Daoy (cell line): ENCODE results near the gene SLC25A48. TPM values are rescaled to one million over a fixed set of nuclear protein-coding genes. Genes with fewer than 3 reads are reported as not detected.
A peak's percentile ranks its signal among the peaks of the same experiment; 100 is the strongest.

ENCODE experiments used
- DNase-seq: peaks from one replicate; pipeline ENCODE4 v3.0.0-alpha.2; 2015; ENCODE audit warnings: low read depth
- total RNA-seq: library from RNA; depleted of rRNA; stranded (reverse); fragments of >200 nt; shearing (Covaris generic); gene quantifications from 2 replicates; pipeline ENCODE4 v1.2.3, GENCODE V29; 2014

SLC25A48 gene
- total RNA-seq, 1 experiment from 2014 or later = not detected

DNA sequence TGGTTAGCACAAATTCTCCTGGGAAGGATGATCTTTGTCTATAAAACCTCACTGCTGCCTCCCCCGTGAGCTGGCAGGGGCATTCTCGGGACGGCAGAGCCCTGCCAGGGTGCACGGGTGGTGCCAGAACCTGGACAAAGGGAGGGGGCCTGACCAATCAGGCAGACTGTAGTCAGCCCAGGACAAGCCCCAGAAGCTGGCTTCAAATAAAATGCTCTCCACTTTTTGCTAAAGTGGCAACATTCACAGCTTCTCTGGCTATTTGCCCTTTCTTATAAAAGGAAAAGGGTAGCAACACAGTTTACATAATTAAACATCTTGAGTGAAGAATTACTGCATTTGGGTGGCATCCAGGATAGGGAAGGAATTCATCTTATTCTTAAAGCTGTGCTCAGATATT is 46.8 kb downstream of the SLC25A48 start:
- no peak for DNase-seq

DNA sequence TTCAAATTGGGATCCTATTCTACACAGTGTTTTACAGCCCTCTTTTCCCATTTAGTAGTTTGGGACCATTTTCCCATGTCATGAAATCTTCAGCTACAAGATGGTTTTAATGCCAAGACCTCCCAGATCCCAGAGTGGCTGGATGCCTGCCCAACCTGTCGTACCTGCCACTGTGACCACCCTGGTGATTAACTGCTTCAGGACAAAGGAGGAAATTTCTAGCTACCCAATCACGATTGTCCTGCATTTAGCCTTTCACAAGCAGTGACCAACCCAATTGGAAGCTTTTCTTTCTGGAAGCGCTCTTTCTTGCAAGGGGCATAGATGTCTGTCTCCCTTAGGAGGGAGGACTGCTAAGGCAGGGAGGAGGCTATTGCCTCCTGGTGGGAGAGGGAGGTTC is 47.4 kb downstream of the SLC25A48 start:
- DNase-seq = no peak

DNA sequence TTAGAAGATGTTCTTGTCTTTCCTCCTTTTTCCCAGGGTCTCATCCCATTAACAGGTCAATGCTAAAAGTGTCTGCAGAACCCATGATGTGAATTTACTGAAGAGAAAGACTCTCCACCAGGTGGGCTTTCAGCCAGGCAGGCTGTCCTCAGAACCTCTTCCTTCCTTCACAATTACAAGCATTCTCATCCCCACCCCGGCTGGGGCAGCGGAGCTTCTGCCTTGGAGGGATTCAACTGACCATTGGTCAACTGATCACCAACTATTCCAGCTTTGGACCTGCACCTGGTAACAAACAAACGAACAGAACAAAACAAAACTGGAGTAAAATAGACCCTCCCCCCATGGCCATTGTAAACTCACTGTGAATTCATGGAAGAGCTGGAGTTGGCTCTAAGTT is 48.6 kb downstream of the SLC25A48 start:
- no peak for DNase-seq

DNA sequence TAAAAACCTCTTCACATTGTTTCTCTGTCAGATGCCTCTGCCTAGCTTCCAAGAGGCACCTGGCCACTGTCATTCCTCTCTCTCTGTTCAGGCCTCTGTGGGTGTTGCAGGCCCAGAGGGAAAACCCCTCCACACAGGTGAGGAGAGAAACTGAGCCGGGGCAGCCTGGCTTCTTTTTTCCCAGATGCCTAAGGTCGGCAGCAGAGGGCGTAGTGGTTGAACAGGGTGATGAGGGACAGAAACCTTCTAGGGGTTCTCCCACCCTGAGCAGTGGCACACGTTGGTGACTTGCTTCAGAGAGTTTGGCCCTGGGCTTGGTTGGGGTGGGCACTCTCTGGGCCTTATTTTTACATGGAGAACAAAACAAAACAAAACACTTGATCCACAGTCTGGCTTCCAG is 49.0 kb downstream of the SLC25A48 start:
- no peak for DNase-seq

DNA sequence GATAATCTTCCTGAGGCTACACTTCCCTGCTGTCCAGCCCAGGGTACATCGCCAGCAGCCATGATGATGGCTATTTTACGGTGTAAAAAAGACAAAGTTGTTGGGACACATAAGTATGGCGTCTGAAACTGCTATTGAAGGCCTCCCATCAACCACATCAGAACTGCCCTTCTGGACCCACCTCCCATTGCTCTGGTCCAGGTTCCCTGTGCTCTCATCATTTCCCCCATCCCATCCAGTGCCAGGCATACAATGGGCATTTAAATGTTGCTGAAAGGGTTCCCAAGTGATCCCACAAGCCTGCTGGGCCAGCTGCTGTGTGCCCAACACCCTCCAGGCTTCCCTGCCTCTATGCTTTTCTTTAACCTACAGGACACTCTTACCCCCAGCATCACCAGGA is 50.6 kb downstream of the SLC25A48 start:
- no peak for DNase-seq

DNA sequence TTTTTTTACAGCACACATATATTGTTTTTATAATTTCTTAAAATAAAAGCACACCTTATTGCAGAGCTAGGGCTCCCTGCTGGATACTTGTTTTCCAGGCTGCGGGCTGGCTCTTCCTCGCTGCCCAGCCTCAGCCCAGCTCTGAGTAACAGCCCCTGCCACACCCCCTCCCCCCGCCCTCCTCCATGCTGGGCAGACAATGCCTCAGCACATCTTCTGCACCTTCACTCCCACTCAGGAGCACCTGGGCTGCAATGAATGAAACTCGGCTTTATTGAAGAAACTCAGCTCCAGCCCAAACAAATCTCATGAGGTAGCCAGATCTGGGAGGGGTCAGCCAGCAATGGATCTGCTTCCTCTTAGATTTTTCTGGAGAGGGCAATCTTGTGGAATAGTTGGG is 51.7 kb downstream of the SLC25A48 start:
- no peak for DNase-seq

DNA sequence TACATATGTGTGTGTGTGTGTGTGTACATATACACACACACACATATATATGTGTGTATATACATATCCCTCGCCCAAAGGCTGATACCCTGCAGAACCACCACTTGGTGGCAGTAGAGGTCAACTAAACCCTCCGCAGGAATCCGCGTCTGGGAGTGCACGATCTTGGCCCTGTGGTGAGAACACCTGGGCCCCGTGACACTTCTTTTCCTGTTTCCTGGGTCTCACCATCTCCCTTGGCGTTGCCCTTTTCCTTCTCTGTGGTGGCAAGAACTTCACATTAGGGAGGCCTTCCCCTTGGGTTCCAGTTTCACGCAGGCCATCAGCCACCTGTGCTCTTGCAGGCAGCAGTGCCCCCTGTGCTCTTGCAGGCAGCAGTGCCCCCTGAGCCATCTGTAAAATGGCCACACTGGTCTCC is 53.0 kb downstream of the SLC25A48 start:
- DNase-seq = peak; percentile 85

DNA sequence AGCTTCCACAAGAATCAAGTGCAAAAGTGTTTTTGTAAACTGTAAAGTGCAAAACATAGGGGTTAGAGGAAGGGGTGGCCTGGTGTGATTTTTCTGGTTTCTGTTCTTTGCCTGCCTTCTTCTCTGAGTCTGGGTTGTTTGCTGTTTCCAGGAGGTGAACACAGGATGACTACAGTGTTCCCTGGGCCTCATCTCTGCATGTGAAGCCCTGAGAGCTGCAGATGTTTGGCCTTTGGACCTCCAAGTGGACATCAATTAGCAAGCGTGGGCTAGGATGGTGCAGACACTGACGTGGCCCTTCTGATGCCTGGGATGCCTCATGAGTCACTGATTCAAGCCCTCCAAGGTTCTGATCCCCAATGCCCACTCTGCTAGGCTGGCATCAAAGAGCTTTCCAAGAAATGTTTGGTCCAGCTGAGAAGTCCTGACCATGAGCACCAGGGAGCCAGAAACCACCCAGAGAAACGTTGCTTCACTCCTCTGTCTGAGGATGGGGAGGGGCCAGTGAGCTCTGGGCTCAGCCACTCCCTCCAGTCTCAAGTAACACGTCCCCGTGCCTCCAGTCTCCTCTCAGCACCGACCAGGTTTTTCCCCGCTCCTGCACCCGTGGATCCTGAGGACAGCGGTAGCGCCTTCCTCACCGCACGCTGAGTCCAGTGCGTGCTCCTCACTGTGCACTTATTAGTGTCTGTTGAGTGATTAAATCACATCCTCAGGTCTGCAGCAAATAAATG is 53.6 kb downstream of the SLC25A48 start:
- DNase-seq = peak; percentile 44

DNA sequence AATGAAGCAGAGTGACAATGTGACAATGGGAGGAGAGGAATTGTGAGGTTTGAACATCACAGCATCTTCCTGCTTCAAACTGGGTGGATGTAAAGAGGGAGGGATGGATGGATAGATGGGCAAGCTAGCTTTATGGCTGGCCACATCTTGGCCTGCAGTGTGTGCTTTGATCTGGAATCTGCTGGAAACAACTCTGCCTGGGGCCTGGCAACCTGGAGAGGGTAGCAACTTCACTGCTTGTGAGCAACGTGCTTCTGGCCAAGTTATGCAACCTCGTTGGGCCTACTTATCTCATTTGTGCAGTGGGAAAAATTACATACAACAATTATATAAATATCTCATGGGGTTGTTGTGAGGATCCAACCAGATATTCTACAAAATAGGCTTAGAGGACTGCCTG is 55.8 kb downstream of the SLC25A48 start:
- DNase-seq = no peak

DNA sequence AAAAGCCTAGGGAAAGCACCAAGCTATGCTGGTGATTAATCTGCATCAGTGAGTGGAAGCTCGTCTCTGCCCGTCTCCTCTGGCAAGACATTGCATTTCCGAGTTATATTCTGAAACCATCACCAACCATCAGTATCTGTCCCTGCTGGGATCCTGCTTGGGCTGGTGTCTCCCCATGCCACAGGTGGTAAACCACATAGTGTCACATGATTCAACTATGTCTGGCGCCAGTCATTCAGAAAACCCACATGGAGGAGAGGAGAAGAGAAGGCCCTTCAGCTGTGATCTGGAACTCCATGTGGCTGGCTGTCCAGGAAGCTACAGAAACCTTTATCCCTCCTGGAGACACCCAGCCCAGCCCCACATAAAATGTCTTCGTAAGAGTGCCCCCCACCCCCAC is 56.4 kb downstream of the SLC25A48 start:
- peak; percentile 45 for DNase-seq

DNA sequence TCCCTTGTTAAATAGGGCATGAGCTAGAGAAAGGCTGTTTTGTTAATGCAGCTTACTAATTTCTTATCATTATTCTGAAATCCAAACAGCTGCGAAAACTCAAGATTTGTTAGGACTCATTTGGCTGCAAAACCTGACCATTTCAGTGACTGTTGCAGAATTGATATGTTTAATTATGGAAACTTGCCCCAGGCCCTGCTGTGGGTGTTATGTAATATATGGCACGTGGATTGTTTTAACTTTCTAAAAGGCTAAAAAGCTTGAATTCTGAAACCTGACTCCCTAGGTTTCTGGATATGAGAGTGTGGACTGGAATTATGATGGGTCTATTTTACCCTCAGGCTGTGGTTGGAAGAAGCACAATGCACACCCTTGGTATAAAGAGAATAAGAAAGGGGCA is 56.8 kb downstream of the SLC25A48 start:
- DNase-seq = no peak

DNA sequence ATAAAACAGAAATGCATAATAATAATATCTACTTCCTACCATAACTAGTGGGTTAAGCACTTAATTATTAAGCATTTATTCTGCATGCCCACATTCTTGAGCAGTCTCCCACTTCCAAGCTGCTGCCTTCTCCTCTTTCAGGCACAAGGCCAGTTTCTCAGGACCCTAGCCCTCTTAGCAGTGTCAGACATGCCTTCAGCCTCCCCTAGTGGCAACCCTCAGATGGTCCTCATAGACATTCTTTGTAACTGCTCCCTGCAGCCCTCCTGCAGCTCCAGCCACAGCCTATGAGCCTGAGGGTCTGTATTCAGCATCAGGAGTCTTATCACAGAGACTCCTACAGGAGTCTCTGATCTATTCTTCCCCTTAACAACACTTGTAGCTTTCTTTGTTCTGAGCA is 57.3 kb downstream of the SLC25A48 start:
- DNase-seq = peak; percentile 40

DNA sequence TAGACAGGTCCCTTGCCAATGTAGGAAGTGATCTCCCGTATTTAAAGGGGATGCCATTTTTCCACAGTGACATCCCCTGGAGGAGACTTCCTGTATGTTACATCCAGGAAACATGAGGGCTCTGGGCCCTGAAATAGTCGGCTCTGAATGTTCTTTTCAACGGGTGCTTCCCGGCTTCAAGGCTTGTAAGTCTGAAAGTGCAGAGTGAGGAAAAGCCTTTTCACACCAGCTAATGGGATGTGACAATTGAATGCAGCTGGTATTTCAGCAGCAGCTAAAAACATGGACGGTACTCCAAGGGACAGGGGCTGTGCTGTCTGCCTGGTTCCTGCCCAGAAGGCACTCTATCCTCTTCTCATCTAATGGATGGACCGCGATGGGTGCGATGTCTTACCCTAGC is 59.8 kb downstream of the SLC25A48 start:
- no peak for DNase-seq

DNA sequence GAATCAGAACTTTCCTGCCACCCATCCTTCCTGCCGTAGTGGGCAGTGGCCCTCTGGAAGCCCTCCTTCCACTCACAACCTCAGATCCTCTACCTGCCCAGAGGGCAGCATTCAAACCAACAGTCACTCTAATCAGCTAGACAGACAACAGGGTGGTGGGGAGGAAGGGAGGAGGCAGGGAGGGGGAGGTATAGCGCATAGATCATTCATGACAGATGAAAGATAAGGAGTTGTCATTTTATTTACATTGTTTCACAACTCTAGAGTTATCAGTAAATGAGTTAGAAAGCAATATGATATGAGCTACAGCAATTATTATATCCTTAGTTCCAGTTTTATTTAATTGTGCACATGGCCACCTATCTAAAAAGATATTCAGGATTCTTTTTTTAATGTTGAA is 60.3 kb downstream of the SLC25A48 start:
- no peak for DNase-seq

DNA sequence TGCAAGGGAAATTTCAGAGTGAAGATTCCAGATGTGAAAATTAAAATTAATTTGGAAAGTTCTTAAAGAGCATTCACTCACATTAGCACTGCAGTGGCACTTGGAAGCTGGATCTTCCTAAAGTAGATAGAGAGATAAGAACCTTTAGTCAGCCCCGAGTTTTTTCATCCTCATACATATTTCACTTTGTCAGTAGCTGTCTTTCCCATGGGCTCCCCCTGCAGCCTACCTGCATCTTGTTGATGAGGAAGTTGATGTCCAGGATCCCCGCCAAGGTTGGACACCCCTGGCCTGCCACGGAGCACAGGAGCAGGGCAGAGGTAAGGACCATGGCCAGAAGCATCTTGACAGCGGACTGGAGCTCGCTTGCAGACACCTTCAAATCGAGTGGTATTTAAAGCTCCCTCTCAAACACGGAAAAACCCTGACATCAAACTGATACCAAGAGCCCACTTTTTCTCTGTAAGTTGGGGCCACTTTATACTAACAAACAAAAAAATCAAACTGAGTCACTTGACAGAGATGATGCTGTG is 61.1 kb downstream of the SLC25A48 start, which contains the start of gene IL9:
Gene IL9, minus strand, starts transcription at position 368 of the 533 bp plus-strand sequence. Its CDS starts 25 bp downstream, at position 343.
- DNase-seq = no peak

DNA sequence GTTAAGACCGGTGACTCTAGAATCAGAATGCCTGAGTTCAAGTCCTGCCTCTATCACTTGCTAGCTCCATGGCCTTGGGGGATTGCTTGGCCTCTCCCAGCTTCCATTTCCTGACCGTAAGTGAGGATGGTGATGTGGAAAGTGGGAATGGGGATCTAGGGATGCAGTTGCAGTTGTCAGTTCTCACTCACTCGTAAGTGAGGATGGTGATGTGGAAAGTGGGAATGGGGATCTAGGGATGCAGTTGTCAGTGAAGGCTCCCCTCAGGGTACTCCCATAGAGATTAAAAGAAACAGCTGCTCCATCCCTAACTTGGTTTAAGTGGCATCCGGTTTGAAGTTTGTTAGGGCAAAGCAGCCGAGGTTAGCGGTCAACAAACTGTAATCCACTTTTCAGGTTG is 64.2 kb downstream of the SLC25A48 start:
- no peak for DNase-seq

DNA sequence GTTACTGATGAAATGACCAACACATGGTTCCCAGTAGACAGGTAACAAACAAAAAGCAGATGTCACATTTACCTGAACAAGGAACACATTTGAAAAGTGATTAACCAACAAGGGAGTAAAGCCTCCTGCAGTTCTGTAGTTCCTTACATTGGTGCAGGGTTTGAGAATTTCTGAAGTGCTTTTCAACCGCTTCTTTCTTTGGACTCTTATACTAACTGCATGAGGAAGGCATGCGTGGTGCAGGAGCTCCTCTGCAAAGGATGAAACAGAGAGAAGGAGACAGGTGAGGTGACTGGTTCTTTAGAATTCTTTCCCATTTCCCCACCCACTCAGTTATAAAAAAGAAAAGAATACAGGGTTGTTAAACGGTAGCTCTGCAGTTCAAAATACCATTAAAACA is 65.8 kb downstream of the SLC25A48 start:
- DNase-seq = no peak

DNA sequence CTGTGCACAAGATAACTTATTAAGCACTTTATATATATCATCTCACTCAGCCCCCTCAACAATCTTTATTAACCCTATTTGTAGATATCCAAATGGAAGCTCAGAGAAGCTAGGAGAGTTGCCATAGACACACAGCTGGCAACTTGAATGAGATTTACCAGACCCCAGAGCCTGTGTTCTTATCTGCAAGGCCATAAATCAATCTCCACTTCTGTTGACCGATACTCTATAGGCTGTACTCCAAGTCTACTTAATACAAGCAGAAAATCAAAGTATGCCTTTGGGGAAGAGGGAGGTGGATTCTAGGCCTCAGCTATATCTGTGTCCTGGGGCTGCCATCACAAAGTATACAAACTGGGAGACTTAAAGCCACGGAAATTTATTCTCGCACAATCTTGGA is 67.2 kb downstream of the SLC25A48 start:
- no peak for DNase-seq

DNA sequence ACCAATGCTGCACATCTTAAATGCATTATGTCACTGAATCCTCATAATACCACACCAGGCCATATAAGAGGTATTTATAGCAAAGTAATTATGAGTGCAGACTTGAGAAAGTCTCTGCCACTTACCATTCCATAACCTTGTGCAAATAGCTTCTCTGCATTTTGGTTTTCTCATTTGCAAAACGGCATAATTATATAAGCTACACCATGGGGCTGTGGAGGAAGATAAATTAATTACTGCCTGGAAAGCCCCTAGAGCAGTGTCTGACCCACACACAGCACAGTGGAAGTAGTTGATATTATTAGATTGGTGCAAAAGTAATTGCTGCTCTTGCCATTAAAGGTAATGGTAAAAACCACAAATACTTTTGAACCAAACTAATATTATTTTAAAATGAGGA is 70.7 kb downstream of the SLC25A48 start:
- no peak for DNase-seq

DNA sequence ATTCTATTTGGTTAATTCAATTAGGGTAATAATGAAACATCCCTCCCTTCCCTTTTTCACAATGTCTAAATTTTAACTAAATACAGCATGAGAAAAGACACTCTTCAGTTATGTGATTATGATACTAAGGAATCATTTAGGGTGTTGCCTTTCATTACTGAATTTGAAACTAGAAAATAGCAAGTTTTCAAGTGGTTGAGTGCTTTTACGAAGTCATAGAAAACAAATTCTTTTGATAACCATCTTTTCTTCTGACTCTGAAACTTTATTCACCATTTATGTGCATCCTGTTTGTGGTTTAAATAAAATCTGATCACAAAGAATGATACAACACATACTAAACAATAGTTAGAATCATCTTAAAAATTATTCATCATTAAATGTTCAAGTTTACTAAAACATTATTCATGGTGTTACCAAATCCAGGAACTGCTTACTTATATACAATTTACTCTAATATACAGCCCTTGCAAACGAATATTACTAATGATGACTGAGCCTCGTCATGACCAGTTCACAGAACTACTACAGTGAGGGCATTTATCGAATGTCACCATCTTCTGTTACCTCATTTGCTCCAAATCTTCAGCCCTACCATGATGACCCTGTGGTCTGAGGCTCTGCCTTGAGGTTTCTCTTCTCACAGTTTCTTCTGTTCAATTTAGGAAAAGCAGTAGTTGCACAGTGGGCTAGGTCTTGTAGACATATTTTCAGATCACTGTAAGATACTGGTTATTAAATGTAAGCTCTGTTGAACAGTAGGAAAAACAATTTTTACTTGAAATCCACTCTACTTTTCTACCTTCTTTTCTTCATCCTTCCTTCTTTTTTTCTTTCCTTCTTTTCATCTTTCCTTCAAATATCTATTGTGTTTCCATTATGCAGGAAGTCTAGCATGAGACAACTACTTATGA is 79.5 kb downstream of the SLC25A48 start:
- DNase-seq = no peak

DNA sequence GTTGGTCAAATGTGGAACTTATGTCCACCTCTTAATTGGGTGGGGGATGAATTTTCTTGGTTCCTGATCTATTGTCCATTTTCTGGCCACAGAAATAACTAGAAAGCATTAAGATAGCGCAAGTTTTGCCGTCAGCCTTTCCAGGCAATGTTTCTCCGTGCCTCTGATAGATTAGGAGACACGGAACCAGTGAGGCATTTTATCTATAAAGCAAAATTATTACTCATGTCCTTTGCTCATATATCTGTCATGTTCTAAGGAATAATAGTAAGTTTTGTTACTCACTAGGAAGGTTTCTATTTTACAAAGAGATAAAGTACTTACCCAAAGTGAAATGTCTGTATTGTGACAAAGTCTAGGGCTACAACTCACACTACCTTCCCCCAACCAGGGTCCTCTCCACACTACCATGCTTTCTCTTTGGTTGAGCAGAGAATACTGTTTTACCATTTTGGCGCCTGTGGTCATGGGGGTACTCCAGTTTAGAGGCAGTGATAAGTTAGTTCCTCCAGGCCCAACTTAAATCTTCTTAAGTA is 81.1 kb downstream of the SLC25A48 start:
- DNase-seq = no peak

DNA sequence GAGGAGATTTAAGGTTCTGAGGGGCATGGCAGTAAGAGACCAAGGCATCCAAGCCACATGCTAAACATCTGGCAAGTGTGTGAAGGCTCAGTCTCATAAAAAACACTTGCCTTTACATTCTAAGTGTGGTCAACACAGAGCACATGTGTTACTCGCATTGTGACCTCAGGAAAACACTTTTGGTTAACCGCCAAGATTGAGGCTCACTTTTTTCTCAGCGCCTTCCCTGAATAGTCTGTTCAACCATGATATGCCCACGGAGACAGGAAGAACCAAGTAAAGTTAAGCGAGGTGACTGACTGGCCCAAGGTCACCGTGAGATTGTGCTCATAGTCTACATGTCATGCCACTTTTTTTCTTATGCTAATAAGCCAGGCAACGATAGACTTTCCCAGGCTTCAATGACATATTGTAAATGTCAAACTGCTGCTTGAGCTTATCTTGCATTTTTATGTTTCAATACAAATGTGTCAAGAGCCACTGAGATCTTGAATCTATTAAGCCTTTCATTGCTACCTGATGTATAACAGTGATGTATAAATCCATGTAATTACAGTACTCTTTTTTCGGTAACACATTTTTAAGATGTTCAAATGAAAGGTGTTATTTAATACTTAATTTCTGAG is 82.3 kb downstream of the SLC25A48 start:
- no peak for DNase-seq
